ENCODE data around the gene DEUP1.

DNA sequence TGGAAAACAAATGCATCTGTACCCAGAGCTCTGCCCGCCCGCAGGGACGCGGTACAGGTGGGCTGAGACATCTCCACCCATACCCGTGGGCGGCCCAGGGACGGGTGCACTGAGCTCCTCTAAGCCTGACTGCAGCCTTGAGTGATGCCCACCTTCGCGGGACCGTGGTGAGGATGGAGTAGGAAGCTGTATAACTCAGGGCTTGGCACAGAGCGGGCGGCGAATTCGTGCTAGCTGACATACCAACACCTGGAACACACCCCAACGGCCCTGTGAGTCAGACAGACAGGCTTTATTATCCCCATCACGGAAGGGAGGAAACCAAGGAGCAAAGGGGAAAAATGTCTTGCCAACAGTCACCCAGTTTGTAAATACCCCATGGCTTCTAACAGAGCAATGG lies 150.7 kb downstream of the DEUP1 start:
- TF ChIP-seq POLR2AphosphoS5 (IDR thresholded peaks at IDR 0.05; ENCODE audit: borderline replicate concordance, low read depth, low read length) (no peak), EZH2 (IDR thresholded peaks at IDR 0.05) (no peak), FOXP2 (optimal IDR thresholded peaks at IDR 0.05; ENCODE audit: control extremely low read depth, extremely low read length, insufficient read depth) (no peak)

Data from SK-N-MC (cell line).